GM18520 (cell line): Measurements from ENCODE around the gene GIT1.
A peak's percentile ranks its signal among the peaks of the same experiment; 100 is the strongest.

Experiments
- ATAC-seq: cut with Tn5 transposase; IDR thresholded peaks from one replicate; pipeline ENCODE4 v1.9.1; 2021; ENCODE audit not compliant: unreplicated experiment

GIT1 gene

DNA sequence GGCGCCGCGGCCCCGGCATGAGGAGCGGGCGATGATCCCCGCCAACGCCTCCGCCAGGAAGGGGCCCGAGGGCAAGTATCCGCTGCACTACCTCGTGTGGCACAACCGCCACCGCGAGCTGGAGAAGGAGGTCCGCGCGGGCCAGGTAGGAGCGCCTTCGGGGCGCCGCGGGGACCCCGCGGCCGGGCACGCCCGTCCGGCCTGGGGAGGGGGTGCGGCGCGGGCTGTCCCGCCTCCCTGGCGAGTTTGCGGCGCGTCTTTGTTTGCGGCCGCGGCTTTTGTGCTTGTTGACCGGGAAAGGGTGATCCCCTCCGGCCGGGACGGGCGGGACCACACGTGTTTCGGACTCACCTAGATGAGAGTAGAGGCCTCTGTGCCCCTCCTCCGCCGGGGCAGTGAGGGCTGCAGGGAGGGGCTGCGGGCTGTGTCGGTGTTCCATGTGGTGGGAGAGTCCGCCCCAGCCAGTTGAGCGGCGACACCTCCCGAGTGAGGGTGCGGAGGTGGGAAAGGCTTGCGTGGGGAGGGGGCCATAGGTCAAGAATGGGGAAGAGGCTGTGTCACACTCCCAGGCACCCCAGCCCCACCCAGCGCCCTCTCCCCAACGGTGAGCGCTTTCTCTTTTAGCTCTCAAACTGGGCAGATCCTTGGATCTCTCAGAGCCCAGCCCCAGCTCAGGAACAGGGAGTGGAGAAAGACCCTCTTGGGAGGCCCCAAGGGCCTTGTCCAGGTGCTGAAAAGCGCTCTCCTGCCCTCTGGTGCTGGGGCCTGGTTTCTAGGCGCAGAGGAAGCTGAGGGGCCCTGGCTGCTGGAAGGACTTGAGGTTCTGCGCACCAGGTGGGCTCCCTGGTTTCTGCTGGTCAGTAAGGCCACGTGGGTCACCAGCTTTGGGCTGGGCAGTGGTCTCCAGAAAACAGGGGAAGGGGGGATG is 4.4 kb upstream of the GIT1 start:
- no peak for ATAC-seq

DNA sequence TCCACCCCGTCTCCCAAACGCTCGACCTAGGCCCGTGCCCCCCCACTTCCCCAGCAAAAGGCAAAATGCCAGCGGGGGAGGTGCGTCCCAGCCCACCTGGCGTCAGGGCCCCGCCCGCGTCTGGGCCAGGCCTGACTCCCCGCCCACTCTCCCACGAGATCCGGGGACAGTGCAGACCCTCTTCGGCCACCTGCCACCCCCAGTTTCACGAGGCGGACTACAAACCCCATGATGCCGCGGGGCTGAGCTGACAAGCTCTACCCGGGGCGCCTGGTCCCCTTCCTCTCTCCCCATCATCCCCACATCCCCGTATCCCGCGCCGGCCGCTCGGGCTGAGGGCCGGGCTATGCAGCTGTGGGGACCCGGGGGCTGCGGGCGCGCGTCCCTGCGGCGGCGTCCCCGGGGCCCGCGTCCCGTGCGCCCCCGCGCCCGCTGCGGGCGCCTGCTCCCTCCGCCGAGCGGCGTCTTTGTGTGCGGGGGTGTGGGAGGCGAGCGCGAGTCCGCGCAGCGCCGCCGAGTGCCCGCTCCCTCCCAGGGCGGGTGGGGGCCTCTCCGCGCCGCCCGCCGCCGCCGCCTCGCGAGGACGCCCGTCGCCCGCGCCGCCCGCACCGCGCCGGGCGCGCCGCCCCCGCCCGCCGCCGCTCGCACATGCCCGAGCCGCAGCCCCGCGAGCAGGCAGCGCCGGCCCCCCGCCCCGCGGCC is 3.6 kb upstream of the GIT1 start, which contains the start of gene ANKRD13B:
Gene ANKRD13B, plus strand, starts transcription at position 283 of the 702 bp plus-strand sequence. CDS start 490 bp downstream, outside the sequence.
- ATAC-seq, result no peak

DNA sequence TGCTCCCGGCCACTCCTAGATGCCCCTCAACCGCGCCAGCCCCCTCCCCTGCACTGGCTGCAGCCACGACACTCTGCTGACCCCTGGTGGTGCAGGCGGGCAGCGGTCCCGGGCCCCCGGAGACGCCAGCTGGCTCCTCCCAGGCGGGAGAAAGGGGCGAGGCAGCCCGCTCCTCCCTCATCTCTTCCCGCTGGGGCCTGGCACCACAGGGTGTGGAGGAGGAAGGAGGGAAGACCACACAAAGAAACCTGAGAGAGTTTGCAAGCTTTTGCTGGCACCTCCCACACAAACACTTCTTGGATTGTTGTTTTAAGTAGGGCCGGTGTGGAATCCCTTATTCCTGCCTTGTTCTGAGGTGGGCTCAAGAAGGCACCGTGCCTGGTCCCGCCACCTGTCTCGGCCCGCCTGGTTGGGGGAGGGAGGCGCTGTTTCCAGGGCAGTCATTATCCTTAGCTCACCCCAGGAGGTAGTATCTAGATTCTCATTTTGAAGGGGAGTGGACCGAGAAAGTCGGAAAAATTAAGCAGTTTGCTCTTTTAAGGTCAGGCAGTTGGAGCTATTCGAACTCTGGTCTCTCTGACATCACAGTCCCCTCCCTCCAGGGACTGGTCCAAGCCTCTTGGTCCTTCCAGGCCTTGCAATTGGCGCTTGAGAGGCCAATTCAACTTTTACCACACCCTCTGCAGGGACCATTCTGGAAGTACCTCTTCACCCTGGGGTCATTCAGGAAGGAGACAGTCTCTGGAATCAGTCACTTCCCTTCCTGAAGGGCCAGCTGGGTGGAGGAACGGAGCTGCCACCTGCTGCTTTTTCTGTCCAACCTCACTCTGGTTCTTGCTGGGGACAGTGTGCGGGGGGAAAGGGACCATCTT is 2.5 kb upstream of the GIT1 start:
- no peak for ATAC-seq

DNA sequence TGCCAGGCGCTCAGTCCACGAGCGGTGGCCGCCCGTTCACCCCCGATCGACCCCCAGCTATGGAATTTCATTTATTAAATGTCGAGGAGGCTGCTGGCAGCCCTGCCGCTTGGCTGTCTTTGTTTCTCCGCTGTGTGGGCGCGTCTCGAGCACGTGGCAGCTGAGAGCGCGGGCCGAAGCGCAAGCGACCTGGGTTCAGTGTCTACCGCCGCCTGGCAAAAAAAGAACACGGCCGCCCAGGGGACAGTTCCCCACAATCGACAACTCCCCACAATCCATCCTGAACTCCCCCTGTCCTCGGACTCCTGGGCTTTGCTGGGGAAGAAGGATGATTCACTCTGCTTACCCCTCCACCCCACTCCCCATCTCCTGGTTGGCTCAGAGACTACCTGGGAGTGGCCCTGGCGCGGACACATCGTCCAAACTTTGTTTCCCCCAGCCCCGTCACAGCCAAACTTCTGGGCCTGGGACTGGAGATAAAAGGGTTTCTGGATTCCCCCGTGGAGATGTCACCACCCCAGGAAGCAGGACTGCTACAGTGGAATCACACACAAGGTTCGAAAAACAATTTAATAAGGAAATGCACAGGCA is 1.8 kb upstream of the GIT1 start:
- no peak for ATAC-seq

DNA sequence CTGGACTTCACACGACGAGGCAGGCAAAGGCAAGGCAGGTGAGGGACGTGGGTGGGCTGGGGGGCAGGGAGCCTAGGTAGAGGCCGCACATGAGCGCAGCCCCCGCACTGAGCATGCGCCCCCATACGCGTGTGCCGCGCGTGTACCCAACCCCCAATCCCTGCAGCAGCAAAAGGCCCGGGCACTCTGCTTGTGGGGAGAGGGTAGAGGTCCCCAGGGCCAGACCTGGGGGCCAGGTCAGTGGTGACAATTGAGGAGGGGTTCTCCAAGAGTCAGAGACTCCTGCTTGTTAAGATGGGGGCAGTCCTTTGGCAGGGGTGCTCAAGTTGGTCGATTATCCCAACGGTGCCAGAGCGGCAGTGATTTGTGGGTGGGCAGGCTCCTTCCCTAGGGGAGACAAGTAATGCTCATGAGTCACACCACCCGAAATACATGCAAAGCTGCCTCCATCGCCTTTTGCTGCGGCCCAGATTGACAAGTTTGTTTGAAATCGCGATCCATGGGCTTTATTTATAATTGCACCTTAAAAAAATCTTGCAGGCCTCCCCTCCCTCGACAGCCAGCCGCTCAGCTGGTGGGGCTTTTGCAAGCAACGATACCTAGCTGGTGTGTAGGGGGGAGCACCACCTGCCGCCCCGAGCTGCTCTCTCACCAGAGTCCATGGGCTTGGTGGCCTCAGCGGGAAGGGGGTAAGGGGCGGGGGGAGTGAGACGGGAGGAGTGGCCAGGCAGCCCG is 1.1 kb upstream of the GIT1 start:
- ATAC-seq, result no peak

DNA sequence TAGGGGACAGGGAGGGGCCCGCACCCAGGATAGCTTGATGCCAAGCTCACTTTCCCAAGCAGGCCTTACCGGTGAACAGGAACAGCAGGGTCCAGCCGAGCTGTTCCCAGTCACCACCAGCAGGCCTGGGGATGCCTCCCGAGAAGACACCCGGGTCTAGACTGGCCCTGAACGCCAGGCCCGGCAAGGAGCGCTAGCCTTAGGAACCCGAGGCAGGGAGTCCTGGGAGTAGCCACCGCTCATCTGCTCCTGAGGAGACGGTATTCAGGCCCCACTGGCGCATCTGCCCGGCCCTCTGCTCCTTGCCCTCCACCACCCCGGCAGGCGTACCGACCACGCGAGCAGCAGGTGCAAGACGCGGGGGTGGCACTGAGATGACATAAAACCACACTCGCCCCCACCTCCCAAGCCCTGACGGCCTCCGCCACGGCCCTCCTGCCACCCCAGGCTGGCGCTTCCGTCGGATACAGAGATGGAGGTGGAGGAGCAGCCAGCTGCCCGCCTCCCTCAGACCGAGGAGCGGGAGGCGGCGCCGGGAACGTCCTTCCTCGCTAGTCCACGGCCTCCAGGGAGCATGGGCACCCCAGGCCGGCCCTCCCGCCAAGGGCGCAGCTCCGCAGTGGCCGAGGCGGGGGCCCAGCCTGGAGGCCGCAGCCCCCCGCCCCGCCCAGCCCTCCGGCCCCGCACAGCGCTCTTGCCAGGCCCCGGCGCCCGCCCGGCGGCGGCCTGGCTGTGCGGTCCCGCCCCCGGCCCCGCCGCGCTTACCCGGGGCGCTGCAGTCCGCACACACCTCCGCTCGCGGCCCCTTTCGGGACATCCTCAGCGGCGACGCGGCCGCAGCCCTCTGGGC is 661 bp downstream of the GIT1 start:
- ATAC-seq, result peak; percentile 12

DNA sequence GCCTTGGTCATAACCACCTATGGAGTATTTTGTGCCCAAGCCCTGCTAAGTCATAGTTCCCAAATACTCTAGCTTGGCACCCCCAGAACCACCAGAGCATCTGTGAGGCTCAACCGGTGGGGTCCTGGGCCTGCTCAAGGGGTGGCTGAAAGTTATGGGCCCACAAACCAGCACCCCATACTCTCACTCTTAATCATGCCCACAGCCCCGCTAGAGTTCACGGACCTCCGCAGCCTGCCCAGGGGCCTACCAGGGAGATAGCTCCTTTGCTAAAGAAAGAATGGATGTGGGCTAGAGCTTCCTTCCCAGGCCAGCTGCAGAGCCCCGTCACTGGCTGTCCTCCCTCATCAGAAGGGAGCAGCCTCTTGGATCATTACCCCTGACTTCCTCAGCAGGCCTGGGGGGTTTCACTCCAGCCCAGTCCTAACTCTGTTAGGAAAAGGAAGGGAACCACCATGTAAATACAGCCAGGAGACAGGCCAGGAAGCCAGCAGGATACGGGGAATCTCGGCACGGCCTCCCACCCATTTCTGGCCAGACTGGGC is 1.4 kb downstream of the GIT1 start:
- ATAC-seq, result no peak

DNA sequence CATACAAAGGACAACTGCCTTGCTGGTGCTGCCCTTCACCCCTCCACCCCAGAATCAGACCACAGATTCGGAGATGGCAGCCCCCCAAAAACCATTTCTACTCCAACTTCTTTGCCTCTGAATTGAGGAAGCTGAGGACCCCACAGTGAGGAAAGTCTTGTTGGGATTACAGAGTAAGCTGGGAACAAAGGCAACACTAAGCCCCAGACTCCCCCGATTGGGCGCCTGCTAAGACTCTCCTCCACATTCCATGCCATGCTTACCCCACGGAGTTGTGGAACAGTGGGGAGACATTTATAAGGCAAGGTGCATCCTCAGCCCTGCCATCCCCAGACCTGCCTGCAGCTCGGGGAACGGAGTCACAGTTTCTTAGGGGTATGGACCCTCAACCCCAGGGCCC is 1.9 kb downstream of the GIT1 start:
- no peak for ATAC-seq

DNA sequence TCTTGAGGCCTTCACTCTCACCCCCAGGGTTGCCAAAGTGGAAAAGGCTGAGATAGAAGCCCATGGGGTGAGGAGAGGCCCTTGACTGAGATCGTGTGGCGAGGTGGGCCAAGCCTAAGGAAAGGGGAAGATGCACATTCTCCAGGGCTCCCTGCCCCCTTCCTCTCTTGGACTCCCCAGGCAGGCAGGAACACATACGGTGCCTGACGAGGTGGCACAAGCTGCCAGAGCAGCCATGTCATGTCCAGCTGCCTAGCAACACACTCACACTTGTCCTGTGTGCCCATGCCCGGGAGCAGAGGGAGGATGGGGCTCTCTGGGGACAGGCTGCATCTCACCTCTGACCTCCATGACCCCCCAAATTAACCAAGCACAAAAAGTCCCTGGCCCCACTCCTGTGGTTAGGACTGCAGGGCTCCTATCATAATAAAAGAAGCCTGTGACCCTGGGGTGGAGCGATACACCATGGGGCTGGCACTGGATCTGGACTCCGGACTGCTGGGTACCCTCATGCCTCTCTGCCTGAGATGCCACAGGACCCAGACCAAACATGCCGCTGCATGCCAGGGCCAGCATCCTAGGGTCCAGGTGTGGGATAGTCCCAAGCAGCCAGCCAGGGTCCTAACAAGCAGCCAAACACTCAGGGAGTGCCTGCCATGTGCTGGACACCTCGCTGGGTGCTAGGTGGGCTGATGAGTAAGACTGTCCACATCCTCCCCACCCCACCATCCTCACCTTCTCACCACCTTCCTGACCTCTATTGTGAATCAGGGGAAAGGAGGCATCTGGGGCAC is 2.6 kb downstream of the GIT1 start:
- ATAC-seq, result no peak

DNA sequence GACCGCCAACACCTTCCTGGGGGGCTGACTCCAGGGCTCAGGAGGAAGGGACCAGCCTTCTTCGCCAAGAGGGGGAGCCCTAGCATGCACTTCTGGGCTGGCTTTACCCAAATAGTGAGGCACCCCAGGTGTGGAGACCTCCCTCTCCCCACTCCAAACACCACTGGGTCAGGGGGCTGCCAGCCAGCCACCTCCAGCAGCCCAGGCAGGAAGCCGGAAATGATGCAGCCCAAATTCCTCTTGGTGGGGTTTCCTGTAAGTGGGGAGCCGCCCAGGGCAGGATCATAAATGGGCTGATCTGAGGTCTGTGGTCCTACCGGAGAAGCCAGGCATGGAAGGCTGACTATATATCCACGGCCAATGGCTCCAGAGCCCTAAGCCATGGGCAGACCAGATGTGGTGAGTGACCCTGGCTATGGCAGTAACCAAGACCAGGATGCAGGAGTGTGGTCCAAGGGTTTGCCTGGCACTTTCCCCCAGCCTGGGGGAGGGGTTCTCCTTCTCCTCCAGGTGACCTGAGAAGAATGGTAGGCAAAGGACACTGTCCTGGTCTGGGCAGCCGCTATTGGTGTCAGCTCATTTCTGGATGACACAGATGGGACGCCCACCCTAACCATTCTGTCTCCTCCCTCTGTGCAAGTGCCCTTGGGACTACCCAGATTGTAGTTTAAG is 4.2 kb downstream of the GIT1 start:
- ATAC-seq, result no peak

DNA sequence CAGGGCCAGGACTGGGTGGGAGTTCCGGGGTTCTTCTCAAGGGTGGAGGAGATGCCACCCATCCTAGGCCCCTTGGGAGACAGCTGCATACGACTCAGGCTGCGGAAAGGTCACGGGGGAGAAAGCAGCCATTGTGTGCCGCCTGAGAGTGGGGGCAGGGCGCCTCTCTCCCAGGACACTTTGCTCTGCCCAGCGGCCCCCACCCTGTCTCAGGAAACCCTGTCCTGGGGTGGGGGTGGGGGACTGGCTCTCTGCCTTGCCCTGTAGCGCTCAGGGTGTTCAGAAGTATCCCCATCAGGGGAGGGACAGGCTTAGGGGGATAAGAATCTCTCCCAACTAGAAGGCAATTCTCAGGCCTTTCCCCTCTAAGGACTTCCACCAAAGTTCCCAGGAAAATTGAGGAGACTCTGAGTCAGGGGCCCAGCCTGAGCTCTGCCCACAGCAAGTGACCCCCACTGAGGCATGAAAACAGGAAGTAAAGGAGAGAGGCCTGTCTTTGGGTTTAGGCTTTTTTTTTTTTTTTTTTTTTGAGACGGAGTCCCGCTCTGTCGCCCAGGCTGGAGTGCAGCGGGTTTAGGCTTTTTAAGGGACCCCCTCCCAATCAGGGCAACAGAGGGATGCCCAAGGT is 4.9 kb downstream of the GIT1 start:
- ATAC-seq, result no peak

DNA sequence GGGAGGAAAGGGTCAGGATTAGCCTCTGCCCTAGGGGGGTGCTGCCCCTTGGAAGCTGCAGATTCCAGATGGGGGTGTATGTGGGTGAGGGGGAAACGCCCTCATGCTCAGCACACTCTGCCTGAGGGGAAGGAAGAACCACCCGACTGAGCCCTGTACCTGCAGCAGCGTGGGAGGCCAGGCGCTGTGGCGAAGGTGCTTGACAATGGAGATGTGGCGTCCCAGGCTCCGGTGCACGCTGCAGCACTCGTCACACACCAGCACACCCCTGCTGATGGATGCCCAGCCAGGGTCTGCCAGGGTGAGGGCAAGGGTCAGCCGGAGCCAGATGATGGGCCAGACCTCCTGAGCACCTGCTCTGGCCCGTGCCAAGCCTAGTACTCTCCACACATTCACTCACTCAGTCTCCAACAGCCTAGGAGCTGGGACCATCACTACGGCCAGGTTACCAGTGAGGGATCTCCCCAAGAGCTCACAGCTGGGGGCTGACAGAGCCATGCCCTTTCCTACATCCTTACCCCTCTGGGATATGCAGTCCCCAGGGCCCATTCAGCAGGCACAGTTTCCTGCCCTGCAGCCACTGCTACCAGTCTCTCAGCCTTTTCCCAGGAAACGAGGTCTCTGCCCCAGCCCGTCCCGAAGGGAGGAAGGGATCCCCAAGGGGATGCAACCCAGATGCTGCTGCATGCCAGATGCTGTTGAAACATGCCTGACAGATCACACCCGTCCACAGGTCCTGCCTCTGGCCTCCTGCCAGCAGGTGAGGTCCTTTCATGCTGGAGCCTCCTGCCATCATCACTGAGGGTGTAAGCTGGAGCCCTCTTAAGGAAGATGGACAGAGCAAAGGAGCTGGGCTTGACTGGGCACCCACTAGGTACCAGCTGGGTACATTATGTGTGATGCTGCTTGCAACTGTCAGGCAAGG is 5.9 kb downstream of the GIT1 start:
- ATAC-seq, result no peak

DNA sequence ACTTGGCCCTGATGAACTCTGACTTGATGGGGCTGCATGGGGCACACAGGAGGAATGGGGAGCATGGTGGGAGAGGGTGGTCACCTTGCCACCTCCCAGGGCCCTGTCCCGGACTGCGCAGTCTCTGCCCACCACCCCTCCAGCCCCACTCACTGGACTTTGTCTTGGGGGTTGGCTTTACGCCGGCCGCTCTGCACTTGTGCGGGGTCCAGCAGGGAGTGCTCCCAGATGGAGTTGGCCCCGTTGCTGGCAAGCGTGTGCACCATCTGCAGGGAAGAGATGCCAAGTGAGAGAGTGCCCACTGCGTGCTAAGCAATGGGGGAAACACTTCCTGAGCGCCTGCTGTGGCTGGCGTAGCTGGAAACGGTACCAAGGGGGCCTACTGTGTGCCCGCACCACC is 6.7 kb downstream of the GIT1 start:
- ATAC-seq, result no peak

DNA sequence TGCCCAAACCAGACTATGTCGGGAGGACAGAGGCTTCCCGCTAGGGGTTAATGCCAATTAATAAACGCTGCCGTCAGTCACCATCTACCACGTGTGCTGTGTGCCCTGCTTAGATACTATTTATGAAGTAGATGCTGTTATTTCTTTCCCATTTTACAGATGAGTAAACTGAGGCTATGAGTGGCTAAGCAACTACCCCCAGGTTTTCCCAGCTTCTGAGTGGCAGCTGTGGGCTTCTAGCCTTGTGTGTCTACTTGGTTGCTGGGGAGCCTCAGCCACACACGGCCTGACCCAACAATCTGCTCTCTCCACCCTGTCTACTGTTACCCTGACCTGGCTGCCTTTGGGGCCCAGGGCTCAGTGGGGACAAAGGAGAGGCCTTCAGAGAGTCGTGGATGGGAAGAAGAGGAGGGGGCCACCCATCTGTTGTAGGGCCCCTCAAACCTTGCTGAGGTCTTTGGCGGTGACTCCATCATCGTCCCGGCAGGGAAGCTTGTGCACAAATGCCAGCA is 7.1 kb downstream of the GIT1 start:
- no peak for ATAC-seq

DNA sequence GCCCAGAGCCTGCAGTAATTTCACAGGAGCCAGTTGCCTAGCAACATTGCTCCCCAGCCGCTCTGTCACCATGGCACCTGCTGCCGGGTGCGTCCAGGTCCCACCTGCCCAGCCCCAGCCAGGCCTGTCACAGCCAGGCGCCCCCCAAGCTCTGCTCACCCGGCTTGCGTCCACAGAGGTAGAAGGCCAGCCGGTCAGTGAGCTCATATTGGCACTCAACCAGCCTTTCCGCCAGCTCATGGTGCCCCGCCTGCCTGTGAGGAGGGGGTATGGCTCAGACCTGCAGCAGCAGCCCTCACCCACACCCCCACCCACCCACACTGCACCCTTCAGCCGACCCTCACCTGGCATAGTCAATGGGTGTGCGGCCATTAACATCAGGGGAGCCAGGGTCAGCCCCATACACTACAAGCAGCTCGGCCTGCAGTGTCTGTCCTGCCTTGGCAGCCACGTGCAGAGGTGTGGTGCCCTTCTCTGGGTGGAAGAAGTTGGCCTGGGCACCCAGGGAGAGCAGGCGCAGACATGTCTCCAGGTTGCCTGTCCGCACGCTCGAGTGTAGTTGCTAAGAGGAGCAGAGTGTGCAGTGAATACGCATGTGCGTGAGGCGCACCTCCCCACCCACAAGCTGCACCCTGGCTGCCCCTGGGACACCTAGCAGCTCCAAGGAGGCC is 7.7 kb downstream of the GIT1 start:
- ATAC-seq, result no peak
